Endothelial cell of umbilical vein (primary cell): ENCODE results near the gene SYT17. TPM values are rescaled to one million over a fixed set of nuclear protein-coding genes. Genes with fewer than 3 reads are reported as not detected.

Experiments used
- BruUV-seq: library from RNA; stranded (reverse); fragments of 400-500 nt; replicated peaks from 2 replicates; lab custom pipeline; 2021; lab: Mats Ljungman, UMichigan
- CTCF ChIA-PET: fragments of 300-600, 350-600 bp; sonication (Branson Sonifier 250); formaldehyde crosslinking; loops from one replicate; lab custom pipeline; 2021; ENCODE audit warnings: antibody characterized with exemption, inconsistent platforms; lab: Charles Lee
- POLR2A ChIA-PET: fragments of 300-600, 350-600 bp; sonication (Branson Sonifier 250); formaldehyde crosslinking; loops from one replicate; lab custom pipeline; 2021; ENCODE audit warnings: antibody characterized with exemption, inconsistent platforms; lab: Charles Lee
- DNase-seq: peaks from one replicate; pipeline ENCODE4 v3.0.0-alpha.2; 2011; ENCODE audit warnings: low read depth, low spot score
- FAIRE-seq: peaks from 2 replicates; lab custom pipeline; 2011; peaks lifted over from hg19 to GRCh38; lab: Jason Lieb, UNC
- H2AFZ ChIP-seq: 2 replicates; pipeline ENCODE4 v1.6.0; 2012; ENCODE audit warnings: low read depth, low read length, control low read depth, inconsistent platforms
- H3K27ac ChIP-seq: 2 replicates; pipeline ENCODE4 v1.5.1; 2011; ENCODE audit warnings: low read depth, mild to moderate bottlenecking, control low read depth, low read length, moderate library complexity; ENCODE audit not compliant: insufficient read depth
- H3K27me3 ChIP-seq, 2 experiments: 2 replicates each; pipeline versions ENCODE4 v1.6.0 to v1.6.1; 2011; ENCODE audit warnings: low read length in 2 of 2, mixed read lengths in 1 of 2; ENCODE audit not compliant: control insufficient read depth in 2 of 2, insufficient read depth in 2 of 2
- H3K36me3 ChIP-seq, 2 experiments: 2 replicates in 1 of 2; 3 replicates in 1 of 2; pipeline ENCODE4 v1.5.1; 2011; ENCODE audit warnings: low read length in 2 of 2, mild to moderate bottlenecking in 1 of 2, moderate library complexity in 1 of 2; ENCODE audit not compliant: control insufficient read depth in 2 of 2, insufficient read depth in 2 of 2; ENCODE audit errors: extremely low read depth in 1 of 2
- H3K4me1 ChIP-seq: 3 replicates; pipeline ENCODE4 v1.5.1; 2011; ENCODE audit warnings: mild to moderate bottlenecking, low read length; ENCODE audit not compliant: control insufficient read depth, insufficient read depth; ENCODE audit errors: extremely low read depth
- H3K4me2 ChIP-seq: 2 replicates; pipeline ENCODE4 v1.6.1; 2011; ENCODE audit warnings: low read length, control low read depth, mixed read lengths; ENCODE audit not compliant: insufficient read depth
- H3K4me3 ChIP-seq, 3 experiments: fragments of 200-600 bp in 1 of 3; sonication (generic), shearing (Covaris generic) in 1 of 3; replicated peaks in 1 of 3; 2 replicates each; pipeline ENCODE4 v1.5.1; 2011 to 2016; ENCODE audit warnings: control low read depth in 3 of 3, low read length in 3 of 3, mild to moderate bottlenecking in 2 of 3, inconsistent platforms in 1 of 3, low read depth in 1 of 3, moderate library complexity in 1 of 3; ENCODE audit not compliant: insufficient read depth in 1 of 3
- H3K79me2 ChIP-seq: 2 replicates; pipeline ENCODE4 v1.6.0; 2012; ENCODE audit warnings: low read length, inconsistent platforms; ENCODE audit not compliant: control insufficient read depth, insufficient read depth
- H3K9ac ChIP-seq: replicated peaks from 2 replicates; pipeline ENCODE3; 2011; ENCODE audit warnings: low read length, control low read depth; ENCODE audit not compliant: insufficient read depth; ENCODE audit errors: extremely low read depth
- H3K9me1 ChIP-seq: replicated peaks from 3 replicates; pipeline ENCODE4 v1.6.0; 2011; ENCODE audit warnings: mild to moderate bottlenecking, low read length; ENCODE audit not compliant: control insufficient read depth, insufficient read depth; ENCODE audit errors: extremely low read depth
- H3K9me3 ChIP-seq: replicated peaks from 2 replicates; pipeline ENCODE4 v1.5.1; 2012; ENCODE audit warnings: low read length, inconsistent platforms; ENCODE audit not compliant: control insufficient read depth, insufficient read depth
- H4K20me1 ChIP-seq: replicated peaks from 2 replicates; pipeline ENCODE3; 2011; ENCODE audit warnings: mild to moderate bottlenecking, low read length; ENCODE audit not compliant: control insufficient read depth, insufficient read depth; ENCODE audit errors: extremely low read depth
- EZH2 ChIP-seq: IDR thresholded peaks from 2 replicates; pipeline ENCODE4 v1.6.1; 2012; ENCODE audit warnings: borderline replicate concordance, low read depth, mild to moderate bottlenecking, moderate library complexity, low read length, inconsistent platforms; ENCODE audit not compliant: severe bottlenecking
- FOS ChIP-seq: IDR thresholded peaks from 2 replicates; pipeline ENCODE4 v1.6.1; 2011; ENCODE audit warnings: mild to moderate bottlenecking, low read length, moderate library complexity, borderline replicate concordance; ENCODE audit not compliant: insufficient read depth
- GATA2 ChIP-seq: IDR thresholded peaks from 2 replicates; pipeline ENCODE4 v1.7.0; 2011; ENCODE audit warnings: low read depth, mild to moderate bottlenecking, moderate library complexity, mixed read lengths, low read length; ENCODE audit not compliant: insufficient read length, insufficient read depth
- JUN ChIP-seq: IDR thresholded peaks from 2 replicates; pipeline ENCODE4 v1.6.1; 2011; ENCODE audit warnings: borderline replicate concordance, low read depth; ENCODE audit not compliant: insufficient read length, insufficient read depth
- MYC ChIP-seq: IDR thresholded peaks from one replicate; pipeline ENCODE4 v1.6.1; 2011; ENCODE audit warnings: mild to moderate bottlenecking, low read depth, low read length
- POLR2A ChIP-seq: IDR thresholded peaks from 2 replicates; pipeline ENCODE4 v1.6.1; 2012; ENCODE audit warnings: low read depth, mild to moderate bottlenecking, control low read depth, low read length
- POLR2AphosphoS5 ChIP-seq: IDR thresholded peaks from 2 replicates; pipeline ENCODE4 v1.6.1; 2012; ENCODE audit warnings: low read depth, mild to moderate bottlenecking, control low read depth, low read length, moderate library complexity; ENCODE audit not compliant: insufficient read depth
- dilution Hi-C: fragments of 300-500 bp; cut with MboI; formaldehyde crosslinking; loops from one replicate; pipeline ENCODE4 v1.15.0; 2019; ENCODE audit warnings: low sequenced_read_pairs; ENCODE audit not compliant: extremely low pct_ligation_motif_present
- intact Hi-C: fragments of 100-400 bp; cut with micrococcal nuclease; formaldehyde crosslinking; loops from one replicate; pipeline ENCODE4 v1.10.0; 2022
- polyA plus RNA-seq, 4 experiments: library from polyadenylated mRNA; depleted of rRNA in 3 of 4; stranded (reverse) in 3 of 4; unstranded in 1 of 4; fragments of >200 nt; gene quantifications; 2 replicates each; pipeline versions ENCODE4 v1.2.1 to v1.2.3, GENCODE V29; 2011 to 2012; ENCODE audit warnings: missing spikeins in 1 of 4
- total RNA-seq: library from RNA; stranded (reverse); gene quantifications from 2 replicates; pipeline ENCODE4 v1.2.3, GENCODE V29; 2021
- TF ChIP-seq, protein P1 (sequence below), 2 donors: IDR thresholded peaks; 1 replicate in 1 of 2; 2 replicates in 1 of 2; pipeline ENCODE4 v1.5.1; 2011; ENCODE audit warnings: low read length in 2 of 2, mild to moderate bottlenecking in 2 of 2, moderate library complexity in 2 of 2, control low read depth in 1 of 2, inconsistent platforms in 1 of 2, low read depth in 1 of 2; ENCODE audit not compliant: insufficient read depth in 1 of 2; ENCODE audit errors: extremely low read depth in 1 of 2
- TF ChIP-seq, protein P2 (sequence below): IDR thresholded peaks from 2 replicates; pipeline ENCODE4 v1.6.1; 2011; ENCODE audit not compliant: insufficient read depth, insufficient read length

Gene SYT17
- total and polyA plus RNA-seq, 2 donors (not counting 3 experiments of a cell fraction or from before 2014, with no cell fraction given) = 1.9 to 4.2 TPM

DNA sequence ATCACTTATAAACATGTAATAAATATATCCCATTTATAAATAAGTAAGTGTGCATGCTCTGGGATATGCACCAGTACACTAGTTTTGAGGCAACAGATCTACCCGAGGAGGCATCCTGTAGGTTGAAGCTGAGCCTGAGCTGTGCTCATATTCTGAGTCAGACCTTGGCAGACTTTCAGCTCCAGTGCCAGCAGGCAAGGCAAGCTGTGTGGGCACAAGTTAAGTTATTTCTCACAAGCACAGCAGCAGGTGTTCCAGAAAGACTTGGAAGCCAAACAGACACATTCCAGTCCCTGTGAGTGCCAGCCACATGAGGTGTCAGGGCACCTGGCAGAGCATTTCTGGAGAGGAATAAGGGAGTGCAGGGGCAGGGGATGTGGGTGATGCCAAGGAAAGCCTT is 116.2 kb downstream of the SYT17 start:
- no peak overlapping the region for H3K9ac ChIP-seq
- POLR2A ChIA-PET = no interaction called here
- DNase-seq = no peak
- no peaks in the 10 kb centered on the region for H3K9me3 ChIP-seq
- H3K27ac ChIP-seq = no peak overlapping the region
- no peak for FAIRE-seq
- H2AFZ ChIP-seq = no peak overlapping the region
- H3K36me3 ChIP-seq = no peaks in the 10 kb centered on the region
- H4K20me1 ChIP-seq = no peaks in the 10 kb centered on the region
- intact Hi-C loops (no loop called here), dilution Hi-C loops (no loop called here)
- no peaks in the 10 kb centered on the region for H3K27me3 ChIP-seq
- no TSS peak for BruUV-seq
- no peak overlapping the region for H3K4me3 ChIP-seq
- peaks cover 2% of the 10 kb centered on the region for H3K9me1 ChIP-seq
- TF ChIP-seq POLR2AphosphoS5 = no peak
- TF ChIP-seq MYC = no peak
- no peak for TF ChIP-seq JUN
- TF ChIP-seq EZH2 = no peak
- no peak for TF ChIP-seq FOS
- TF ChIP-seq, protein P1, sequence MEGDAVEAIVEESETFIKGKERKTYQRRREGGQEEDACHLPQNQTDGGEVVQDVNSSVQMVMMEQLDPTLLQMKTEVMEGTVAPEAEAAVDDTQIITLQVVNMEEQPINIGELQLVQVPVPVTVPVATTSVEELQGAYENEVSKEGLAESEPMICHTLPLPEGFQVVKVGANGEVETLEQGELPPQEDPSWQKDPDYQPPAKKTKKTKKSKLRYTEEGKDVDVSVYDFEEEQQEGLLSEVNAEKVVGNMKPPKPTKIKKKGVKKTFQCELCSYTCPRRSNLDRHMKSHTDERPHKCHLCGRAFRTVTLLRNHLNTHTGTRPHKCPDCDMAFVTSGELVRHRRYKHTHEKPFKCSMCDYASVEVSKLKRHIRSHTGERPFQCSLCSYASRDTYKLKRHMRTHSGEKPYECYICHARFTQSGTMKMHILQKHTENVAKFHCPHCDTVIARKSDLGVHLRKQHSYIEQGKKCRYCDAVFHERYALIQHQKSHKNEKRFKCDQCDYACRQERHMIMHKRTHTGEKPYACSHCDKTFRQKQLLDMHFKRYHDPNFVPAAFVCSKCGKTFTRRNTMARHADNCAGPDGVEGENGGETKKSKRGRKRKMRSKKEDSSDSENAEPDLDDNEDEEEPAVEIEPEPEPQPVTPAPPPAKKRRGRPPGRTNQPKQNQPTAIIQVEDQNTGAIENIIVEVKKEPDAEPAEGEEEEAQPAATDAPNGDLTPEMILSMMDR (IDR thresholded peaks at IDR 0.05; ENCODE audit: extremely low read depth in 1 of 2, insufficient read depth in 1 of 2, low read depth in 1 of 2, low read length in 2 of 2) = no peak
- no peak for TF ChIP-seq GATA2
- TF ChIP-seq POLR2A = no peak
- TF ChIP-seq, protein P2, sequence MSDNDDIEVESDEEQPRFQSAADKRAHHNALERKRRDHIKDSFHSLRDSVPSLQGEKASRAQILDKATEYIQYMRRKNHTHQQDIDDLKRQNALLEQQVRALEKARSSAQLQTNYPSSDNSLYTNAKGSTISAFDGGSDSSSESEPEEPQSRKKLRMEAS = no peak
- H3K79me2 ChIP-seq = no peaks in the 10 kb centered on the region
- CTCF ChIA-PET = no interaction called here
- no peak overlapping the region for H3K4me2 ChIP-seq
- H3K4me1 ChIP-seq = no peaks in the 10 kb centered on the region
